Thyroid gland (tissue), 4 donors: Measurements from ENCODE around the gene NBAS.

Experiments
- CTCF ChIP-seq, 6 experiments: fragments of 200-600 bp in 3 of 6; fragments of 450-650 bp in 3 of 6; sonication (generic) in 3 of 6; IDR thresholded peaks; one replicate each; pipeline ENCODE4 v1.5.1; 2016 to 2019; ENCODE audit warnings: antibody characterized with exemption in 6 of 6, mild to moderate bottlenecking in 2 of 6, inconsistent platforms in 1 of 6, moderate library complexity in 1 of 6
- POLR2A ChIP-seq, 2 donors: fragments of 450-650 bp; IDR thresholded peaks; one replicate each; pipeline ENCODE4 v1.6.1; 2017; ENCODE audit warnings: antibody characterized with exemption in 2 of 2, mild to moderate bottlenecking in 2 of 2, moderate library complexity in 1 of 2

- TF ChIP-seq CTCF (IDR thresholded peaks at IDR 0.05) (no peak), POLR2A (IDR thresholded peaks at IDR 0.05) (no peak)
Measured at GRCh38 chr2:15176604-15177003, 384.5 kb downstream of the NBAS start.
